Liver (tissue), 9 donors: ENCODE measurements around the gene SYK. TPM values are rescaled to one million over a fixed set of nuclear protein-coding genes. Genes with fewer than 3 reads are reported as not detected.

Experiments
- DNase-seq: peaks from one replicate; pipeline ENCODE4 v3.0.0-alpha.2; 2017; ENCODE audit warnings: low spot score
- H3K27ac ChIP-seq, 2 donors: one replicate each; pipeline ENCODE4 v1.7.0; 2013; ENCODE audit warnings: inconsistent platforms in 2 of 2, low read length in 2 of 2, control low read depth in 1 of 2, low read depth in 1 of 2, mild to moderate bottlenecking in 1 of 2
- H3K27me3 ChIP-seq, 4 donors: one replicate each; pipeline versions ENCODE4 v1.6.1 to v1.7.0; 2013; ENCODE audit warnings: low read length in 3 of 4, inconsistent platforms in 1 of 4, mild to moderate bottlenecking in 1 of 4, moderate library complexity in 1 of 4; ENCODE audit not compliant: control insufficient read depth in 4 of 4, insufficient read depth in 4 of 4
- H3K36me3 ChIP-seq, 4 donors: one replicate each; pipeline versions ENCODE4 v1.6.1 to v1.7.0; 2013; ENCODE audit warnings: low read length in 3 of 4, mild to moderate bottlenecking in 3 of 4, low read depth in 1 of 4, moderate library complexity in 1 of 4; ENCODE audit not compliant: control insufficient read depth in 4 of 4, insufficient read depth in 3 of 4
- H3K4me1 ChIP-seq, 4 donors: one replicate each; pipeline versions ENCODE4 v1.6.1 to v1.7.0; 2013; ENCODE audit warnings: low read length in 3 of 4, mild to moderate bottlenecking in 3 of 4, moderate library complexity in 1 of 4; ENCODE audit not compliant: control insufficient read depth in 4 of 4, insufficient read depth in 4 of 4
- H3K4me3 ChIP-seq, 3 donors: one replicate each; pipeline versions ENCODE4 v1.6.1 to v1.7.0; 2013; ENCODE audit warnings: low read length in 3 of 3, control low read depth in 1 of 3, low read depth in 1 of 3, mild to moderate bottlenecking in 1 of 3
- H3K9ac ChIP-seq, 2 donors: one replicate each; pipeline ENCODE4 v1.7.0; 2013; ENCODE audit warnings: low read length in 2 of 2, mild to moderate bottlenecking in 2 of 2, moderate library complexity in 2 of 2, control low read depth in 1 of 2, low read depth in 1 of 2
- H3K9me3 ChIP-seq, 4 donors: one replicate each; pipeline versions ENCODE4 v1.6.1 to v1.7.0; 2013; ENCODE audit warnings: low read length in 3 of 4; ENCODE audit not compliant: control insufficient read depth in 4 of 4
- ATF3 ChIP-seq: IDR thresholded peaks from 2 replicates; pipeline ENCODE4 v1.6.1; 2016; ENCODE audit warnings: antibody characterized with exemption
- EGR1 ChIP-seq, 2 donors: IDR thresholded peaks; 2 replicates each; pipeline ENCODE4 v1.6.1; 2016 to 2018; ENCODE audit warnings: antibody characterized with exemption in 2 of 2, low read depth in 2 of 2
- FOXA1 ChIP-seq: IDR thresholded peaks from 2 replicates; pipeline ENCODE4 v1.6.1; 2016; ENCODE audit warnings: antibody characterized with exemption
- FOXA2 ChIP-seq: IDR thresholded peaks from 2 replicates; pipeline ENCODE4 v1.6.1; 2016; ENCODE audit warnings: antibody characterized with exemption
- GABPA ChIP-seq, 2 donors: IDR thresholded peaks in 1 of 2; conservative IDR thresholded peaks in 1 of 2; 2 replicates each; pipeline ENCODE4 v1.6.1; 2016; ENCODE audit warnings: antibody characterized with exemption in 2 of 2, mild to moderate bottlenecking in 1 of 2, moderate library complexity in 1 of 2
- HNF4A ChIP-seq, 2 donors: conservative IDR thresholded peaks; 2 replicates each; pipeline ENCODE4 v1.6.1; 2016; ENCODE audit warnings: antibody characterized with exemption in 2 of 2, mild to moderate bottlenecking in 2 of 2
- HNF4G ChIP-seq: IDR thresholded peaks from 2 replicates; pipeline ENCODE4 v1.6.1; 2016; ENCODE audit warnings: antibody characterized with exemption
- JUND ChIP-seq, 2 donors: IDR thresholded peaks; 2 replicates each; pipeline ENCODE4 v1.6.1; 2016; ENCODE audit warnings: antibody characterized with exemption in 2 of 2
- MAX ChIP-seq: IDR thresholded peaks from 2 replicates; pipeline ENCODE4 v1.6.1; 2016; ENCODE audit warnings: antibody characterized with exemption
- NR2F2 ChIP-seq: IDR thresholded peaks from 2 replicates; pipeline ENCODE4 v1.6.1; 2016; ENCODE audit warnings: antibody characterized with exemption
- RAD21 ChIP-seq, 2 donors: IDR thresholded peaks; 2 replicates each; pipeline ENCODE4 v1.6.1; 2016; ENCODE audit warnings: antibody characterized with exemption in 2 of 2, mild to moderate bottlenecking in 2 of 2
- REST ChIP-seq: IDR thresholded peaks from 2 replicates; pipeline ENCODE4 v1.6.1; 2016; ENCODE audit warnings: antibody characterized with exemption, mild to moderate bottlenecking
- RXRA ChIP-seq, 2 donors: IDR thresholded peaks; 2 replicates each; pipeline ENCODE4 v1.6.1; 2017 to 2018; ENCODE audit warnings: antibody characterized with exemption in 2 of 2, mild to moderate bottlenecking in 1 of 2
- SP1 ChIP-seq: IDR thresholded peaks from 2 replicates; pipeline ENCODE4 v1.6.1; 2018; ENCODE audit warnings: antibody characterized with exemption, mild to moderate bottlenecking
- TAF1 ChIP-seq: conservative IDR thresholded peaks from 2 replicates; pipeline ENCODE4 v1.6.1; 2016; ENCODE audit warnings: antibody characterized with exemption, mild to moderate bottlenecking
- YY1 ChIP-seq: IDR thresholded peaks from 2 replicates; pipeline ENCODE4 v1.6.1; 2016; ENCODE audit warnings: antibody characterized with exemption, mild to moderate bottlenecking
- ZBTB33 ChIP-seq: IDR thresholded peaks from 2 replicates; pipeline ENCODE4 v1.6.1; 2016; ENCODE audit warnings: antibody characterized with exemption
- WGBS: extraction: QIAGEN DNeasy Blood & Tissue Kit; methylation state at CpG from one replicate; pipeline ENCODE4 v1.1.7; 2013; 5-methylcytosine and 5-hydroxymethylcytosine counted together
- polyA plus RNA-seq, 2 donors: library from polyadenylated mRNA; stranded (reverse) in 1 of 2; unstranded in 1 of 2; fragments of 200-250 nt in 1 of 2; fragments of >200 nt in 1 of 2; fragmentation: Nextera tagmentation in 1 of 2; extraction: Ambion mirVana in 1 of 2; gene quantifications; one replicate each; pipeline versions ENCODE4 v1.2.1 to v1.2.3, GENCODE V29; 2013 to 2015
- total RNA-seq, 2 donors: library from RNA; depleted of rRNA; stranded (reverse); fragments of >200 nt; gene quantifications; one replicate each; pipeline ENCODE4 v1.2.3, GENCODE V29; 2014
- TF ChIP-seq, protein P1 (sequence below): fragments of 150-350 bp; IDR thresholded peaks from 2 replicates; pipeline ENCODE4 v1.5.1; 2017; ENCODE audit warnings: improper control_type of control experiment, low read depth, low read length; ENCODE audit not compliant: missing input control
- donor health status: healthy.
- donor health status: healthy.
- donor health status: healthy.
- donor health status: healthy.
- donor health status: healthy.

Gene SYK
- total and polyA plus RNA-seq, 4 donors, result 2.0 to 15.4 (median 4.1) TPM

DNA sequence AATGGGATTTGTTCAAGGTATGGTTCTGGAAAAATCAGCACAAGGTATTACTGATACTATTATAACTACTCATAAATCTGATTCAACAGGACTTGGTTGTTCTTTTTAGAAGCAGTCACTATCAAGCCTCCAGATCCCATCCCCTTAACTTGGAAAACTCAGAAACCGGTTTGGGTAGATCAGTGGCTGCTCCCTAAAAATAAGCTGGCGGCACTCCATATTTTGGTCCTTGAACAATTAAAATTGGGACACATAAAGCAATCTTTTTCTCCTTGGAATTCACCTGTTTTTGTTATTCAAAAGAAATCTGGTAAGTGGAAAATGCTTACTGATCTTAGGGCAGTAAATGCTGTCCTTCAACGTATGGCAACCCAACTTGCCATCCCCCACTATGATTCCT is 104.2 kb downstream of the SYK start:
- no peak overlapping the region for H3K27ac ChIP-seq
- H3K4me1 ChIP-seq, result no peaks in the 10 kb centered on the region
- no peak overlapping the region for H3K4me3 ChIP-seq
- H3K36me3 ChIP-seq, result no peaks in the 10 kb centered on the region
- H3K9me3 ChIP-seq, result no peaks in the 10 kb centered on the region
- no peak overlapping the region for H3K9ac ChIP-seq
- TF ChIP-seq FOXA2 (no peak), HNF4A (conservative IDR thresholded peaks at IDR 0.05) (no peak), MAX (no peak), RXRA (IDR thresholded peaks at IDR 0.05) (no peak), REST (no peak), JUND (IDR thresholded peaks at IDR 0.05) (no peak), EGR1 (IDR thresholded peaks at IDR 0.05; ENCODE audit: low read depth in 2 of 2) (no peak), RAD21 (IDR thresholded peaks at IDR 0.05) (no peak), HNF4G (no peak), NR2F2 (no peak), GABPA (IDR thresholded peaks at IDR 0.05 in 1 of 2, conservative IDR thresholded peaks at IDR 0.05 in 1 of 2) (no peak), SP1 (no peak), ZBTB33 (no peak), TAF1 (no peak), ATF3 (no peak), FOXA1 (no peak), YY1 (no peak)
- TF ChIP-seq, protein P1, sequence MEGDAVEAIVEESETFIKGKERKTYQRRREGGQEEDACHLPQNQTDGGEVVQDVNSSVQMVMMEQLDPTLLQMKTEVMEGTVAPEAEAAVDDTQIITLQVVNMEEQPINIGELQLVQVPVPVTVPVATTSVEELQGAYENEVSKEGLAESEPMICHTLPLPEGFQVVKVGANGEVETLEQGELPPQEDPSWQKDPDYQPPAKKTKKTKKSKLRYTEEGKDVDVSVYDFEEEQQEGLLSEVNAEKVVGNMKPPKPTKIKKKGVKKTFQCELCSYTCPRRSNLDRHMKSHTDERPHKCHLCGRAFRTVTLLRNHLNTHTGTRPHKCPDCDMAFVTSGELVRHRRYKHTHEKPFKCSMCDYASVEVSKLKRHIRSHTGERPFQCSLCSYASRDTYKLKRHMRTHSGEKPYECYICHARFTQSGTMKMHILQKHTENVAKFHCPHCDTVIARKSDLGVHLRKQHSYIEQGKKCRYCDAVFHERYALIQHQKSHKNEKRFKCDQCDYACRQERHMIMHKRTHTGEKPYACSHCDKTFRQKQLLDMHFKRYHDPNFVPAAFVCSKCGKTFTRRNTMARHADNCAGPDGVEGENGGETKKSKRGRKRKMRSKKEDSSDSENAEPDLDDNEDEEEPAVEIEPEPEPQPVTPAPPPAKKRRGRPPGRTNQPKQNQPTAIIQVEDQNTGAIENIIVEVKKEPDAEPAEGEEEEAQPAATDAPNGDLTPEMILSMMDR, result no peak
- 90% methylated on average over 3 of the region's 3 CpGs for WGBS
- H3K27me3 ChIP-seq, result no peaks in the 10 kb centered on the region
- DNase-seq, result no peak
